Left forelimb (tissue), 1 donor: ENCODE results near the gene BIRC3.
A peak's percentile ranks its signal among the peaks of the same experiment; 100 is the strongest.
"Not testable (repeated sequence)": the region's sequence is repeated elsewhere in the genome, so short reads cannot be mapped to it uniquely, and the experiment has no call there.

Source experiments
- DNase-seq: peaks from one replicate; pipeline ENCODE4 v3.0.0-alpha.2; 2018; ENCODE audit warnings: low spot score

Gene BIRC3

GRCh38 chr11:102325088-102325487, 7.8 kb downstream of the BIRC3 start:
- no peak for DNase-seq

GRCh38 chr11:102328748-102329147, 11.5 kb downstream of the BIRC3 start:
- DNase-seq: no peak

- no peak for DNase-seq
Observed at GRCh38 chr11:102330231-102330630, 12.9 kb downstream of the BIRC3 start.

- DNase-seq: no peak
Observed at GRCh38 chr11:102331341-102331740, 14.1 kb downstream of the BIRC3 start.

GRCh38 chr11:102332611-102332994, 15.3 kb downstream of the BIRC3 start:
- no peak for DNase-seq

GRCh38 chr11:102338479-102339010, 21.3 kb downstream of the BIRC3 start:
- DNase-seq: no peak

GRCh38 chr11:102341311-102341710, 24.0 kb downstream of the BIRC3 start:
- DNase-seq: not testable (repeated sequence)

GRCh38 chr11:102341844-102342318, 24.6 kb downstream of the BIRC3 start:
- peak; percentile 69 for DNase-seq

- DNase-seq: no peak
Observed at GRCh38 chr11:102343809-102344208, 26.5 kb downstream of the BIRC3 start.

GRCh38 chr11:102345904-102346303, 28.6 kb downstream of the BIRC3 start:
- no peak for DNase-seq

GRCh38 chr11:102346456-102346747, 29.1 kb downstream of the BIRC3 start:
- DNase-seq: no peak

GRCh38 chr11:102346748-102347461, 29.6 kb downstream of the BIRC3 start, which contains the start of gene BIRC2:
TSS of gene BIRC2 (plus strand) at chr11:102347214. CDS start at chr11:102349855, 2,641 bp downstream.
- peak; percentile 98 for DNase-seq

- no peak for DNase-seq
Observed at GRCh38 chr11:102347462-102348370, 30.4 kb downstream of the BIRC3 start.

- no peak for DNase-seq
Observed at GRCh38 chr11:102357116-102357515, 39.8 kb downstream of the BIRC3 start.

- DNase-seq: no peak
Observed at GRCh38 chr11:102359372-102359771, 42.1 kb downstream of the BIRC3 start.

GRCh38 chr11:102360681-102361080, 43.4 kb downstream of the BIRC3 start:
- no peak for DNase-seq

- no peak for DNase-seq
Observed at GRCh38 chr11:102361086-102362031, 44.1 kb downstream of the BIRC3 start.

GRCh38 chr11:102364991-102365390, 47.7 kb downstream of the BIRC3 start:
- no peak for DNase-seq

- no peak for DNase-seq
Observed at GRCh38 chr11:102367364-102367763, 50.1 kb downstream of the BIRC3 start.

GRCh38 chr11:102368472-102368871, 51.2 kb downstream of the BIRC3 start:
- DNase-seq: no peak

- not testable (repeated sequence) for DNase-seq
Observed at GRCh38 chr11:102374633-102375424, 57.5 kb downstream of the BIRC3 start.
